Measurements from ENCODE around the gene MPPED2.

MPPED2 gene

GRCh38 chr11:30522536-30523243, 63.5 kb downstream of the MPPED2 start:
- DNase-seq: no peak

DNA sequence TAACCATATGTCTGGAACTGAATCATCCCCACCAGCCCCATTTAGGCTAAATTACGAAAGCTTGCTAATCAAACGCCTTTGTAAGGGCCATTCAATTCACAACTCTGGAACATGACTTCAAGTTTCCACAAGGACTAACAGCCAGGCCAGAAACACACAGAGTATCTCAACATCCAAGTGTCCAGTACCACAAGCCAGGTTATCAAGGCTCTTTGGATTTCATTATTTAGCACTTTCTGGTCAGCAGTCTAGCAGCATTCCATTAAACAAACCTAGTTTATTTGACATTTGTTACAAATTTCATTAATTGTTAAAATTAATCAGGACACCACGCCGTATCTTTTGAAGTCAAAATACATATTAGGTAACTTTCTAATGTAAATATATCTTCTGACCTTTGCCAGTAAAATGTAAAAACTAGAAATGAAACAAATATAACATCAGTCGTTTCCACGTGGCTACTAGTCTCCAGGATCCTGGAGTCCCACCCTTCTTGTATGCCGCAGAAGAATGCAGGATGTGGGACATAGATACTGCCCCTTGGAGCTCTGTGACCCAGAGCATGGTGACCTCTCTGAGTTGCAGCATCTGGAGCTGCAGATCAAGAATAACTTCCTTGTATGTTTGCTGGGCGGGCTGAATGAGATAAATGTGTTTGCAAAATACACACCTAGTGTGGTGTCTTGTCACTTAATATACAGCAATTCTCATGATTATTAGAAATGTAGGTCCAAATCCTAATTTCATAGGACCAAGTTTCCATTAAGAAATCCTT, 64.7 kb downstream of the MPPED2 start:
- no peak for DNase-seq

DNA sequence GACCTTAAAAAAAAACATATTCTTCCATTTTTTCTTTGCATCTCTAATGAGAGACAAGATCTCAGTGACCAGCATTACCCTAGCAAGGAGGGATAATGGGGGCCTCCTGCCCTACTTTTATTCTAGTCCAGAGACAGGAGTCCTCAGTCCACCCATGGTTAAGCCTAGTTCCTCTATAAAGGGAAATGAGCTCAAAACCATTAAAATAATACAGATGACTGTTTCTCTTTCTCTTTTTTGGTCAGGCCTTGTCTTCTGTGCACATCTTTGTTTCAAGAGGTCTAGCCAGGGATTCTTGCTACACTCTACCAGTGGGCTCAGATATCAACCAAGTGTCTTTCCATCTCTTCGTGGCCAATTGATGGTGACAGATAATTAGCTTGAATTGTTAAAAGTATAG, 73.1 kb downstream of the MPPED2 start:
- no peak for DNase-seq

DNA sequence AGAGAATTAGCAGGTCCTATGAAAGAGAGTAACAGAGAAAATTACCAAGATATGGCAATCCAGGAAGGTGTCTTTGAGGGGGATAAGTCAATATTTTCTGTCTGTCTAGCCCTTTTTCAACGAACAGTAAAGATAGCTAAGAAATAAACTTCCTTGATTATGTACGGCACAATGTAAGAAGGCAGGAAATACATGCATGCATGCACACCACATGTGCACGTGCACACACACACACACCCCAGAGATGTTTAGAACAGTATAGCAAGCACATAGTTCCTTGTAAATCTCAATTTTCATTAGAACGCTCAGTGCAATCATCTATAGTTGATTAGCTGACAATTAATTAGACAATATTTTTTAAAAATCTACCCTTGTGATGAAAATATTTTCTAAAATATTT, 74.7 kb downstream of the MPPED2 start:
- no peak for DNase-seq

- no peak for DNase-seq
These were observed 75.4 kb downstream of the MPPED2 start for GRCh38 chr11:30510750-30511149.

- DNase-seq: no peak
These were observed 76.8 kb downstream of the MPPED2 start for GRCh38 chr11:30509364-30509763.

DNA sequence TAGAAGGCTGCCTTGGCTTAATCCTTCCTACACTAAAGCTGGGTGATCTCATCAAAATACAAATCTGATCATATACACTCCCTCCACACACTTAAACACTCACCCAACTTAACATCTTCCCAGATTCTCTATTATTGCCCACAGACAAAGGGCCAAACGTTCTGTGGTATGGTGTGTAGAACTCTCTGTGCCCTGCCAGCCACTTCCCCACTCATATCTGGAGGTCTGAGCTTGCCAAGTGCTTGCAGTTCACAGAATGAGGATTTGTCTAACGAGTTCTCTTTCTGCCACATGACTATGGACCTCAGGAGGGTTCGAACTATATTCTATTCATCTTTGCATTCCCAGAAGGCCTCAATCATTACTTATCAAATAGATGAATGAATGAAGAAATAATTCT, 77.6 kb downstream of the MPPED2 start:
- DNase-seq: no peak

- no peak for DNase-seq
These were observed 80.5 kb downstream of the MPPED2 start for GRCh38 chr11:30505603-30506002.

- DNase-seq: no peak
These were observed 81.7 kb downstream of the MPPED2 start for GRCh38 chr11:30504468-30504867.

- DNase-seq: no peak
These were observed 83.0 kb downstream of the MPPED2 start for GRCh38 chr11:30503156-30503555.

GRCh38 chr11:30502305-30502704, 83.8 kb downstream of the MPPED2 start:
- DNase-seq: no peak

GRCh38 chr11:30501744-30502143, 84.4 kb downstream of the MPPED2 start:
- no peak for DNase-seq

GRCh38 chr11:30499940-30500339, 86.2 kb downstream of the MPPED2 start:
- DNase-seq: no peak

DNA sequence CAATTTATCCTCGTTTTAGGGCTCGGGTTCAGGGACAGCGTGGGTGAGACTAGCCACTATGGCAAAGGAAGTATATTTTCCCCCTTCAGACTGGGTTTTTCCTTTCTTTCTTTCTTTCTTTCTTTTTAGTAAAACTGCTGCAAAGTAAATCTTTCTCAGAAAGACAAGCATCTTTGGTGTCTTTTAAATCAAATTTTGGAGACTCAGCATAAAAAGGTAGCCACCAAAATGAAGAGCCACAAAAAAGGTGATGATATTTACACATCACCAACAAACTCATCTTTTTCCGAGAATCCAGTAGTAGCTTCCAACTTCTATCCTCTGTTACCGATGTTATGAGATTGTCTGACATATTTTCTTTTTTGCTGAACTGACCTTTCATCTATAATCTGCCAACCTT, 88.6 kb downstream of the MPPED2 start:
- no peak for DNase-seq

DNA sequence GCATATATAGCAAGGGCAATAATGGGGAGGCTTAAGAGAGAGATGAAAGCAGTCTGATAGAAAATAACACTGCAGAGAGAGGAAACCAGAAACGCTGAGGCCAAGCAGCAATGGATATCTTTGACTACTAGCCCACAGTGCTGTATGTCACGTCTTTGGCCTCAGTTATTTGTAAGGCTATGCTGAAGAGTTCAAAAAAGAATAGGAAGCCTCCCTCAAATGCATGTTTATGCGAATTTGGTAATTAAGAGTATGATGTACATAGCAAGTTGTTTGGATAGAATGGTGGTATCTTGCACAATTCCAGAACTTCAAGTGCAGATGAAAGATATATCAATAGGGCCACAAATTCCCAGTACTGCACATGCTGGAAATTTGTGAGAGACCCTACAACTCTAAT, 89.2 kb downstream of the MPPED2 start:
- DNase-seq: no peak

GRCh38 chr11:30495437-30495836, 90.7 kb downstream of the MPPED2 start:
- DNase-seq: no peak

GRCh38 chr11:30489511-30489910, 96.6 kb downstream of the MPPED2 start:
- no peak for DNase-seq

GRCh38 chr11:30489076-30489475, 97.1 kb downstream of the MPPED2 start:
- no peak for DNase-seq

DNA sequence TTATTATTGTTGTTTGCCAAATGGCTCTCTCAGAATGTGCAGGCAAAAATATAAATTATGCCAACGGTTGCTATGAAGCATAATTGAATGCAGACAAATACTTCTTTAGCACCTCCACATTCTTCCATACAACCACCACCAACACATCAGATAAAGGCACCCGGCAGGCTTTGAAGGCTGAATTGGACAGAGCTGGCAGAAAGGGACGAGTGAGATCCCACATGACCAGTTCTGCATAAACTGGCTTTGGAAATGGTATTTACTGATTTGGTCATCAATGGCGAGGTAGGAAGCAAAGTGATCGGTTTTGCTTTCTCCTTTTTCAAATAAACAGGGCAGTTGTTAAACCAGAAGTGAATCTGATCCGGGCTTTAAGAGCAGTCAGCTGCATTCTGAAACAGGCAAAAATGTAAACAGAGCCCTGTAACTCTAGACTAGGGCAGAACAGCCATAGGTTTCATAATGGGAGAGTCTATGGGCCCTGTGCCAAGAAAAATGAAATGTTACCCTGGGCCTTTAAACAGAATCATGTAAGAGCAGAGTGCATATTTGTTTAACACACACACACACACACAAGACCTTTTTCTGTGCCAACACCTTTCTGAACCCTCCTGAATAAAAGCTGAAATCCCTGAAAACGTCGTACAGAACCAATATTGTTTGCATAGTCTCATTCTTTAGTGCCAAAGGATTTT, 97.7 kb downstream of the MPPED2 start:
- no peak for DNase-seq

DNA sequence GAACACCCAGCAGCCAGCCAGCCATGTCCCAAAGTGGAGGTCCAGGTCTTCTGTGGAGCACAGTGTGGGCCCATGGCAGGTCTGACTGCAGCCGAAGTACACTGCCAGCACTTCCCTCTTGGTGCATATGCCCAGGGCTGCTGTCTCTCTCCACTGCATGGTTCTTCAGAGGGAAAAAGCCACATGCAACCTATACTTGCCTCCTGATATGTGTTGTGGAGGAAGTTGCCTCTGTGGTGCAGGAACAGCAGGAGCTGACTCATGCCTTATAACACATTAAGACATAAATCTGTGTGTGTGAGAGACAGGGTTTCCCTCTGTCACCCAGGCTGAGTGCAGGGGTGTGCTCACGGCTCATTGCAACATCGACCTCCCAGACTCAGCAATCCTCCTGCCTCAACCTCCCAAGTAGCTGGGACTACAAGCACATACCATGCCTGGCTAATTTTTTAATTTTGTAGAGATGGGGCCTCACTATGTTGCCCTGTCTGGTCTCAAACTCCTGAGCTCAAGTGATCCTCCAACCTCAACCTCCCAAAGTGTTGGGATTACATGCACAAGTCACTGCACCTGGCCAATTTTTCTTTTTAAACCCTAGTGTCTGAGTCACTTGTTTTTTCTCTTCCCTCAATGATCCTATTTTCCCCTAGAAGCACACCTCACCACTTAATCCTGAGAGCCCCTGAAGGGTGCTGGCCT, 98.8 kb downstream of the MPPED2 start:
- no peak for DNase-seq

- DNase-seq: no peak
These were observed 100.4 kb downstream of the MPPED2 start for GRCh38 chr11:30485756-30486155.

- no peak for DNase-seq
These were observed 100.9 kb downstream of the MPPED2 start for GRCh38 chr11:30485222-30485621.

- no peak for DNase-seq
These were observed 103.1 kb downstream of the MPPED2 start for GRCh38 chr11:30483056-30483455.

All from activated naive CD4-positive, alpha-beta T cell treated with anti-CD3 and anti-CD28 coated beads, Interleukin-2, amount 50 U/mL, for 16 hours (primary cell).